ENCODE results near the gene SPEN.

SPEN gene

GRCh38 chr1:15988856-15989736 is 141.6 kb downstream of the SPEN start:
- TF ChIP-seq EZH2 (optimal IDR thresholded peaks at IDR 0.05; ENCODE audit: low read depth, low read length) (no peak), EZH2phosphoT487 (IDR thresholded peaks at IDR 0.05; ENCODE audit: low read length) (no peak), CTCF (IDR thresholded peaks at IDR 0.05; ENCODE audit: low read length) (no peak)
- Histone ChIP-seq H3K9ac (ENCODE audit: low read length) (no peak overlapping the region), H3K9me2 (replicated peaks; ENCODE audit: insufficient read depth, low read length) (no peaks in the 10 kb centered on the region), H3F3A (ENCODE audit: insufficient read depth, low read length) (no peaks in the 10 kb centered on the region), H3K4me3 (ENCODE audit: low read length) (no peak overlapping the region), H3K4me1 (ENCODE audit: low read length) (no peaks in the 10 kb centered on the region), H3K27me3 (replicated peaks; ENCODE audit: insufficient read depth, low read length) (peaks cover 34% of the 10 kb centered on the region), H3K9me3 (replicated peaks; ENCODE audit: insufficient read depth, low read length) (no peaks in the 10 kb centered on the region), H2AFZ (ENCODE audit: low read length) (no peak overlapping the region), H4K20me1 (ENCODE audit: insufficient read depth, low read length) (no peaks in the 10 kb centered on the region), H3K36me3 (replicated peaks; ENCODE audit: insufficient read depth, low read length) (no peaks in the 10 kb centered on the region), H3K27ac (ENCODE audit: low read length) (no peak overlapping the region), H3K4me2 (ENCODE audit: low read depth, low read length) (no peak overlapping the region), H3K79me2 (ENCODE audit: low read length) (no peaks in the 10 kb centered on the region)
- no peak for DNase-seq

- Histone ChIP-seq H4K20me1 (ENCODE audit: insufficient read depth, low read length) (no peaks in the 10 kb centered on the region), H3K9me2 (replicated peaks; ENCODE audit: insufficient read depth, low read length) (no peaks in the 10 kb centered on the region), H3K27me3 (replicated peaks; ENCODE audit: insufficient read depth, low read length) (peaks cover 34% of the 10 kb centered on the region), H3K9me3 (replicated peaks; ENCODE audit: insufficient read depth, low read length) (no peaks in the 10 kb centered on the region), H2AFZ (ENCODE audit: low read length) (no peak overlapping the region), H3K4me2 (ENCODE audit: low read depth, low read length) (no peak overlapping the region), H3K4me3 (ENCODE audit: low read length) (no peak overlapping the region), H3K27ac (ENCODE audit: low read length) (no peak overlapping the region), H3K79me2 (ENCODE audit: low read length) (no peaks in the 10 kb centered on the region), H3K4me1 (ENCODE audit: low read length) (no peaks in the 10 kb centered on the region), H3K9ac (ENCODE audit: low read length) (no peak overlapping the region), H3F3A (ENCODE audit: insufficient read depth, low read length) (no peaks in the 10 kb centered on the region), H3K36me3 (replicated peaks; ENCODE audit: insufficient read depth, low read length) (no peaks in the 10 kb centered on the region)
- no peak for DNase-seq
- no peak for TF ChIP-seq EZH2 (optimal IDR thresholded peaks at IDR 0.05; ENCODE audit: low read depth, low read length)
Observed at GRCh38 chr1:15989776-15990175, 142.3 kb downstream of the SPEN start.

Data from MM.1S (cell line).